Naive B cell (primary cell): Measurements from ENCODE around the gene AMMECR1. TPM values are rescaled to one million over a fixed set of nuclear protein-coding genes. Genes with fewer than 3 reads are reported as not detected.
"Not testable (repeated sequence)": the region's sequence is repeated elsewhere in the genome, so short reads cannot be mapped to it uniquely, and the experiment has no call there.

Experiments used
- ATAC-seq, 2 donors: fragments of 150-1000 bp; cut with Tn5 transposase; 2 replicates each; pipeline ENCODE4 v1.10.0; 2021; ENCODE audit warnings: low read depth in 2 of 2, mild to moderate bottlenecking in 2 of 2, moderate library complexity in 2 of 2
- DNase-seq: peaks from one replicate; pipeline ENCODE4 v3.0.0; 2022
- H3K27ac Mint-ChIP-seq, 6 donors: one replicate each; pipeline ENCODE4 v1.8.0; 2020 to 2022; ENCODE audit warnings: mild to moderate bottlenecking in 6 of 6, mixed read lengths in 6 of 6, moderate library complexity in 5 of 6, inconsistent platforms in 2 of 6
- H3K27me3 Mint-ChIP-seq, 3 donors: one replicate each; pipeline ENCODE4 v1.8.0; 2021 to 2022; ENCODE audit warnings: mixed read lengths in 3 of 3, mild to moderate bottlenecking in 1 of 3
- H3K36me3 Mint-ChIP-seq, 2 donors: one replicate each; pipeline ENCODE4 v1.8.0; 2020 to 2022; ENCODE audit warnings: mixed read lengths in 2 of 2, inconsistent platforms in 1 of 2, mild to moderate bottlenecking in 1 of 2
- H3K4me1 Mint-ChIP-seq, 3 donors: one replicate each; pipeline ENCODE4 v1.8.0; 2020 to 2022; ENCODE audit warnings: mixed read lengths in 3 of 3, inconsistent platforms in 1 of 3, mild to moderate bottlenecking in 1 of 3, moderate library complexity in 1 of 3
- H3K4me3 Mint-ChIP-seq, 8 donors: one replicate each; pipeline ENCODE4 v1.8.0; 2020 to 2022; ENCODE audit warnings: mild to moderate bottlenecking in 8 of 8, mixed read lengths in 8 of 8, moderate library complexity in 8 of 8, inconsistent platforms in 2 of 8
- H3K9me3 Mint-ChIP-seq, 7 donors: one replicate each; pipeline ENCODE4 v1.8.0; 2020 to 2022; ENCODE audit warnings: mixed read lengths in 7 of 7, mild to moderate bottlenecking in 5 of 7, inconsistent platforms in 2 of 7, moderate library complexity in 1 of 7
- polyA plus RNA-seq, 6 donors: library from polyadenylated mRNA; unstranded; fragments of 300-500 nt; fragmentation: Illumina TruSeq; gene quantifications; one replicate each; pipeline ENCODE4 v1.2.3, GENCODE V29; 2021; ENCODE audit warnings: low read depth in 6 of 6

Gene AMMECR1
- polyA plus RNA-seq, 6 donors from 2014 or later: 4.4 to 11.4 (median 8.2) TPM

GRCh38 chrX:110238259-110238658, 79.6 kb downstream of the AMMECR1 start:
- H3K27ac Mint-ChIP-seq, H3K27me3 Mint-ChIP-seq, DNase-seq, H3K36me3 Mint-ChIP-seq, H3K4me3 Mint-ChIP-seq, ATAC-seq: not testable (repeated sequence)
- Mint-ChIP-seq H3K9me3 (peaks cover 0 to 33% (median 9%) of the 10 kb centered on the region in 7 donors), H3K4me1 (peaks cover 3 to 22% (median 5%) of the 10 kb centered on the region in 3 donors)

GRCh38 chrX:110231485-110231884, 86.4 kb downstream of the AMMECR1 start:
- Mint-ChIP-seq H3K9me3 (peaks cover 0 to 26% (median 14%) of the 10 kb centered on the region in 7 donors), H3K4me1 (peaks cover 4 to 13% (median 10%) of the 10 kb centered on the region in 3 donors)
- H3K36me3 Mint-ChIP-seq, DNase-seq, H3K27ac Mint-ChIP-seq, H3K27me3 Mint-ChIP-seq, H3K4me3 Mint-ChIP-seq, ATAC-seq: not testable (repeated sequence)

- H3K36me3 Mint-ChIP-seq, ATAC-seq, H3K27ac Mint-ChIP-seq, DNase-seq, H3K27me3 Mint-ChIP-seq: not testable (repeated sequence)
- H3K9me3 Mint-ChIP-seq: peaks cover 0 to 22% (median 14%) of the 10 kb centered on the region in 7 donors
- H3K4me1 Mint-ChIP-seq: peaks cover 4 to 13% (median 10%) of the 10 kb centered on the region in 3 donors
- peak overlapping the region in 1 of 8 donors; percentile 18 for H3K4me3 Mint-ChIP-seq
Observed at GRCh38 chrX:110229497-110230111, 88.3 kb downstream of the AMMECR1 start.

- Mint-ChIP-seq H3K4me1 (peaks cover 8 to 10% (median 10%) of the 10 kb centered on the region in 3 donors), H3K4me3 (peak overlapping the region in 1 of 8 donors; percentile 65), H3K36me3 (no peaks in the 10 kb centered on the region), H3K9me3 (peaks cover 0 to 18% (median 12%) of the 10 kb centered on the region in 7 donors), H3K27ac (no peak overlapping the region), H3K27me3 (no peaks in the 10 kb centered on the region)
- ATAC-seq: peak in 1 of 2 donors; percentile 20
- no peak for DNase-seq
Observed at GRCh38 chrX:110228453-110228852, 89.4 kb downstream of the AMMECR1 start.

GRCh38 chrX:110226931-110227330, 91.0 kb downstream of the AMMECR1 start:
- DNase-seq: no peak
- Mint-ChIP-seq H3K9me3 (peaks cover 0 to 13% (median 6%) of the 10 kb centered on the region in 7 donors), H3K27ac (no peak overlapping the region), H3K27me3 (no peaks in the 10 kb centered on the region), H3K4me1 (peaks cover 6 to 10% (median 8%) of the 10 kb centered on the region in 3 donors), H3K36me3 (no peaks in the 10 kb centered on the region), H3K4me3 (no peak overlapping the region)
- ATAC-seq: no peak

- peaks cover under 1 to 8% (median 6%) of the 10 kb centered on the region in 3 donors for H3K4me1 Mint-ChIP-seq
- H3K9me3 Mint-ChIP-seq: peaks cover 0 to 7% (median 0%) of the 10 kb centered on the region in 7 donors
- no peak for ATAC-seq
- no peak for DNase-seq
- no peaks in the 10 kb centered on the region for H3K27me3 Mint-ChIP-seq
- H3K36me3 Mint-ChIP-seq: peaks cover 0 to 8% of the 10 kb centered on the region in 2 donors
- no peak overlapping the region for H3K4me3 Mint-ChIP-seq
- peak overlapping the region in 1 of 6 donors; percentile 35 for H3K27ac Mint-ChIP-seq
Observed at GRCh38 chrX:110224926-110225617, 92.8 kb downstream of the AMMECR1 start.

GRCh38 chrX:110222497-110223257, 95.2 kb downstream of the AMMECR1 start:
- peaks cover 0 to 11% (median 6%) of the 10 kb centered on the region in 3 donors for H3K4me1 Mint-ChIP-seq
- no peaks in the 10 kb centered on the region for H3K27me3 Mint-ChIP-seq
- no peak overlapping the region for H3K4me3 Mint-ChIP-seq
- ATAC-seq (no peak), DNase-seq (no peak)
- peaks cover 0 to 8% of the 10 kb centered on the region in 2 donors for H3K36me3 Mint-ChIP-seq
- H3K27ac Mint-ChIP-seq: peak overlapping the region in 2 of 6 donors; percentile 41 to 43
- H3K9me3 Mint-ChIP-seq: peaks cover 0 to 7% (median 0%) of the 10 kb centered on the region in 7 donors

- no peak overlapping the region for H3K4me3 Mint-ChIP-seq
- H3K9me3 Mint-ChIP-seq: peaks cover 0 to 7% (median 0%) of the 10 kb centered on the region in 7 donors
- H3K36me3 Mint-ChIP-seq: peaks cover 0 to 8% of the 10 kb centered on the region in 2 donors
- ATAC-seq: no peak
- no peak overlapping the region for H3K27ac Mint-ChIP-seq
- DNase-seq: no peak
- no peaks in the 10 kb centered on the region for H3K27me3 Mint-ChIP-seq
- H3K4me1 Mint-ChIP-seq: peaks cover 0 to 12% (median 7%) of the 10 kb centered on the region in 3 donors
Observed at GRCh38 chrX:110219920-110220319, 98.0 kb downstream of the AMMECR1 start.

- Mint-ChIP-seq H3K27me3 (no peaks in the 10 kb centered on the region), H3K4me1 (peaks cover 0 to 12% (median 3%) of the 10 kb centered on the region in 3 donors), H3K9me3 (peaks cover 0 to 7% (median 0%) of the 10 kb centered on the region in 7 donors), H3K27ac (no peak overlapping the region), H3K36me3 (peaks cover 0 to 8% of the 10 kb centered on the region in 2 donors), H3K4me3 (no peak overlapping the region)
- no peak for ATAC-seq
- DNase-seq: no peak
Observed at GRCh38 chrX:110218591-110218990, 99.3 kb downstream of the AMMECR1 start.

GRCh38 chrX:110216027-110216426, 101.9 kb downstream of the AMMECR1 start:
- H3K4me3 Mint-ChIP-seq: no peak overlapping the region
- ATAC-seq (no peak), DNase-seq (no peak)
- peaks cover 0 to 12% (median 3%) of the 10 kb centered on the region in 3 donors for H3K4me1 Mint-ChIP-seq
- H3K9me3 Mint-ChIP-seq: no peaks in the 10 kb centered on the region
- H3K27ac Mint-ChIP-seq: no peak overlapping the region
- H3K36me3 Mint-ChIP-seq: no peaks in the 10 kb centered on the region
- H3K27me3 Mint-ChIP-seq: no peaks in the 10 kb centered on the region

- DNase-seq: no peak
- no peaks in the 10 kb centered on the region for H3K27me3 Mint-ChIP-seq
- no peak overlapping the region for H3K4me3 Mint-ChIP-seq
- peak overlapping the region in 1 of 6 donors; percentile 33 for H3K27ac Mint-ChIP-seq
- peaks cover 0 to 12% (median 3%) of the 10 kb centered on the region in 3 donors for H3K4me1 Mint-ChIP-seq
- no peaks in the 10 kb centered on the region for H3K9me3 Mint-ChIP-seq
- no peak for ATAC-seq
- no peaks in the 10 kb centered on the region for H3K36me3 Mint-ChIP-seq
Observed at GRCh38 chrX:110215411-110215810, 102.5 kb downstream of the AMMECR1 start.

- Mint-ChIP-seq H3K4me1 (peaks cover 0 to 12% (median 3%) of the 10 kb centered on the region in 3 donors), H3K36me3 (no peaks in the 10 kb centered on the region), H3K27me3 (no peaks in the 10 kb centered on the region), H3K27ac (peak overlapping the region in 1 of 6 donors; percentile 64), H3K4me3 (no peak overlapping the region), H3K9me3 (no peaks in the 10 kb centered on the region)
- DNase-seq (no peak), ATAC-seq (no peak)
Observed at GRCh38 chrX:110214684-110215083, 103.2 kb downstream of the AMMECR1 start.

GRCh38 chrX:110213183-110213582, 104.7 kb downstream of the AMMECR1 start:
- DNase-seq: no peak
- ATAC-seq: no peak
- Mint-ChIP-seq H3K4me3 (no peak overlapping the region), H3K27ac (no peak overlapping the region), H3K27me3 (no peaks in the 10 kb centered on the region), H3K4me1 (peaks cover 0 to 11% (median 3%) of the 10 kb centered on the region in 3 donors), H3K9me3 (no peaks in the 10 kb centered on the region), H3K36me3 (no peaks in the 10 kb centered on the region)
